ENCODE results near the gene SNX27.
A peak's percentile ranks its signal among the peaks of the same experiment; 100 is the strongest.

Gene SNX27

DNA sequence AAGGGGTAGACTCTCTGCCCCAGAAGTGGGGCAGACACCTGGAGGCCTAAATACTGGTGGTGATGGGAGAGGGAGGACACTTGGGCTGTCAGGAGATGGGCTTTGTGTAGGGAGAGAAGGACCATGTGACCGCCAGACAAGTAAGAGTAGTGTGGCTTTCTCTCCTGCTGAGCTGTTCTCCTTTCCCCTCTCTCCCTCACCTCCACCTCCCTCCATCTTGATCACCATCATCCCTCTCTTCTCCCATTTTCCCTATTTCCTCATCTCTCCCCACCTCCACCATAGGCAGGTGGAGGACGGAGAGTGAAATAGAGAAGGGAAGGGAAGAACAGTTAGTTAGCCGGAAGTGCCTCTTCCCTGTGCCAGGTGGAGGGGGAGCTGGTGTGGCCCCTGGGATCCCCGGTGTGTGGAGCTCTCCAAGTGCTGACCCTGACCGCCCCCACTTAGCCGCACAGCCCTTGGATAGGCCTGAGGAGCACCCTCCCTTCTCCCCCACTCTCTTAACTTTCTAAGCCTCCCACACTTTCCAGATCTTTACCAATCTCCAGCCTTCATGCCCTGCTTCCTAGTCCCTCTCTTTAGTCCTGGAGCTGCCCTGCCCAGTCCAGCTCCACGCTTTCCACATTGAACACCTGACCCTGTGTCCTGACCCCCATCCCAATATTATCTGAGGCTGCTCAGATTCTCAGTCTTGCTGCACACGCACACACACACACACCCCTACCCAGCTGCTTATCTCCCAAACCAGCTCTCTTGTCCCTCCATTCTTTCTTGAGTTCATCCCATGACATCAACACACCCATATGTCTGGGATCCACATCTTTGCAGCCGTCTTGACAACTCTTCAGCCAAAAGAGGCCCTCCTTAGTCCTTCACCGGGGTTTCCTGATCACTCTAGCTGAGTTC is 103.2 kb downstream of the SNX27 start:
- H3K27me3 ChIP-seq (ENCODE audit: insufficient read depth, low read length) = peaks cover 34% of the 10 kb centered on the region

DNA sequence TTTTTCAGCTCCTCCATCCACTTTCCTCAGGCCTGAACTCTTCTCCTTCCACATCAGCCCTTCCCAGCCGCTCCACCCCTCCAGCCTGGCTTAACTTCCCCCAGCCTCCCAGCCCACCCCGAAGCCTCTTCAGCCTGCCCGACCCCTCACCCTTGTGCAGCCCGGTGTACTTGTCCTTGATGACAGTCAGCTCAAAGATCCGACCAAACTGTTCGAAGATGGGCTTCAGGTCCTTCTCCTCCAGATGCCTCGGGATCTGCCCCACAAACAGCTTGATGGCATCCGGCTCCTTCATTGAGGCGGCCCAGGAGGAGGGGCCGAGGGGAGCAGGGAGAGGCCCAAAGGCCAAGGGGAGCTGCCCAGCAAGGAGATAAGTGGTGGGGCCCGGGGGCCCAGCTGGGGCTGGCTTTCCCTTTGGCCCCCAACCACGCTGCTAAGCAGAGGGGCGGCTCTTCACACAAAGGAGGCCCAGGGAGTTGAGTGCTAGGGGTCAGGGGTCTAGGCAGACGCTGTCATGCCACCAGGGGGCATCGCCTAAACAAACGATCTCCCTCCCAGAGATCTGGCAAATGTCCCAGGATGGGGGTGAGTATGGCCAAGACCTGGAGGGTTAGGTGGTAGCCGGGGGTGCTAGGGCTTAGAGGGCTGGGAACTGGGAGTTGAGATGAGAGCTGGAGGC is 104.0 kb downstream of the SNX27 start:
- no peaks in the 10 kb centered on the region for H3K9me3 ChIP-seq (ENCODE audit: insufficient read depth, low read depth, low read length)
- peaks cover 3% of the 10 kb centered on the region; the same call in 1 of the 2 replicates for H3K4me1 ChIP-seq (ENCODE audit: insufficient read depth, low read length)
- peak overlapping the region; percentile 51 for H3K4me3 ChIP-seq (ENCODE audit: low read length)
- no peak overlapping the region for H3K27ac ChIP-seq (ENCODE audit: low read depth, low read length)
- H3K9ac ChIP-seq (ENCODE audit: low read depth, low read length) = no peak overlapping the region
- 30% methylated on average over 17 of the region's 17 CpGs for WGBS
- no peaks in the 10 kb centered on the region for H3K36me3 ChIP-seq (ENCODE audit: insufficient read depth, low read length)
- peaks cover 42% of the 10 kb centered on the region for H3K27me3 ChIP-seq (ENCODE audit: insufficient read depth, low read length)

More for the DNA sequence above, 103.2 kb downstream of the SNX27 start:
- no peak overlapping the region for H3K27ac ChIP-seq (ENCODE audit: low read depth, low read length)
- H3K9me3 ChIP-seq (ENCODE audit: insufficient read depth, low read depth, low read length) = no peaks in the 10 kb centered on the region
- WGBS = 69% methylated on average over 9 of the region's 10 CpGs
- peaks cover 3% of the 10 kb centered on the region; the same call in 1 of the 2 replicates for H3K4me1 ChIP-seq (ENCODE audit: insufficient read depth, low read length)
- H3K9ac ChIP-seq (ENCODE audit: low read depth, low read length) = no peak overlapping the region
- no peak overlapping the region for H3K4me3 ChIP-seq (ENCODE audit: low read length)
- no peaks in the 10 kb centered on the region for H3K36me3 ChIP-seq (ENCODE audit: insufficient read depth, low read length)

DNA sequence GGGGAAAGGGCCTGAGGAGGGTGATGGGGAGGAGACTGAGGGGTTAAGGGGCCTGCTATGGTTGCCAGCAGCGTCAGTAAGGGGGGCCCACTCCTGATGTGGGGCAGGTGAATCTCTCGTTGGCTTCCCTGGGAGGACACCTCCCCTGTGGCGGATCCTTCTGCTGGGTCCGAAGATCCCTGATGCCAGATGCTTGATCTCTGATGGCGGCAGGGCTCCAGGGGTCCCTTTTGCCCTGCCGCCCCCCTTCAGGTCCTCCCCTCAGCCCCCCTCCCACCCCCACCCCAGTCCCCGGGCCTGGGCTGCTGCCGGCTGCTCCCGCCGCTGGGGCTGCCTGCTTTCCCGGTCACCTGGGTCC is 104.5 kb downstream of the SNX27 start:
- WGBS = under 1% methylated on average over 11 of the region's 11 CpGs

DNA sequence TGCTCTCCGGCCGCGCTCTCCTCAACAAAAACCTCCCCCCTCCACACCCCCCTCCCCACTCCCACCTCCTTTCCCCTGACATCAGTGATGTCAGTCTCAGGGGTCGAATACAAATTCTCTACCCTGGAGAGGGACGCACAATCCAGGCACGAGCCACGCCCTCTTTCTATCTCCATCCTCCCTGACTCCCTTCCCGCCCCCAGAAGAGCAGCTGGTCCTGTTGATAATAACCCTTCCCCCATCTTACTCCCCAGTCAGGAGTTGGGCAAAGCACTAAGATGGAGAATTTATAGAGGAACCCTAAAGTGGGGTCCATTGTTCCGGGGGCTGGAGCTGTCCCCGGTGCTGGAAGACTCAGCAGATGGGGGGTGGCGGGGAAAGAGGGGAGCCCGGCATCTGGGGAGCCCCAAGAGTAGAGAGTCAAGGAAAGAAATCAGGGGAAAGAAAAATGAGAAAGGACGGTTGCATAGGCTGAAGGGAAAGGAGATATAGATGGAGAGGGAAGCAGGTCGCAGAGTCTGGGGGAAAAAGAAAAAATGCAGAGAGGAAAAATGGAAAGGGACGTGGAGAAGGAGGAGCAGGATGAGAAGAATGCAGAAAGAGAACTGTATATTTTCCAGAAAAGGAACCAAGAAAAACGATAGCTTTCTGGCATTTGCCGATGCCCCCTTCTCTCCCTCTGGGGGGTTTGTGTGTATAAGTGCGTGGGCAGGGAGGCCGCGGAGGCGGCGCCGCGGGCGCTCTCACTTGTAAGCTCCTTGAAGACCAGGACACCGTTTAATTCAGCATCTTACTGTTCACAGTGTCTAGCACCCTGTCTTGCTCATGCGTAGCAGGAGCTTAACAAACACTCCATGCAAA is 105.2 kb downstream of the SNX27 start, which contains the start of gene CELF3:
Gene CELF3, minus strand, starts transcription at position 33 of the 861 bp plus-strand sequence. CDS start 783 bp downstream, outside the sequence.
- peaks cover 50% of the 10 kb centered on the region for H3K27me3 ChIP-seq (ENCODE audit: insufficient read depth, low read length)
- no peaks in the 10 kb centered on the region for H3K9me3 ChIP-seq (ENCODE audit: insufficient read depth, low read depth, low read length)
- WGBS = 4% methylated on average over 27 of the region's 27 CpGs
- no peaks in the 10 kb centered on the region for H3K36me3 ChIP-seq (ENCODE audit: insufficient read depth, low read length)
- H3K9ac ChIP-seq (ENCODE audit: low read depth, low read length) = no peak within 1 kb of the TSS
- peaks cover 6% of the 10 kb centered on the region; the same call in 1 of the 2 replicates for H3K4me1 ChIP-seq (ENCODE audit: insufficient read depth, low read length)
- H3K27ac ChIP-seq (ENCODE audit: low read depth, low read length) = peak within 1 kb of the TSS; percentile 87
- H3K4me3 ChIP-seq (ENCODE audit: low read length) = peak within 1 kb of the TSS; percentile 51

More for the DNA sequence above, 104.5 kb downstream of the SNX27 start:
- no peak overlapping the region for H3K27ac ChIP-seq (ENCODE audit: low read depth, low read length)
- peaks cover 44% of the 10 kb centered on the region for H3K27me3 ChIP-seq (ENCODE audit: insufficient read depth, low read length)
- peak overlapping the region; percentile 51 for H3K4me3 ChIP-seq (ENCODE audit: low read length)
- no peak overlapping the region for H3K9ac ChIP-seq (ENCODE audit: low read depth, low read length)
- no peaks in the 10 kb centered on the region for H3K9me3 ChIP-seq (ENCODE audit: insufficient read depth, low read depth, low read length)
- H3K36me3 ChIP-seq (ENCODE audit: insufficient read depth, low read length) = no peaks in the 10 kb centered on the region
- peaks cover 6% of the 10 kb centered on the region; the same call in 1 of the 2 replicates for H3K4me1 ChIP-seq (ENCODE audit: insufficient read depth, low read length)

DNA sequence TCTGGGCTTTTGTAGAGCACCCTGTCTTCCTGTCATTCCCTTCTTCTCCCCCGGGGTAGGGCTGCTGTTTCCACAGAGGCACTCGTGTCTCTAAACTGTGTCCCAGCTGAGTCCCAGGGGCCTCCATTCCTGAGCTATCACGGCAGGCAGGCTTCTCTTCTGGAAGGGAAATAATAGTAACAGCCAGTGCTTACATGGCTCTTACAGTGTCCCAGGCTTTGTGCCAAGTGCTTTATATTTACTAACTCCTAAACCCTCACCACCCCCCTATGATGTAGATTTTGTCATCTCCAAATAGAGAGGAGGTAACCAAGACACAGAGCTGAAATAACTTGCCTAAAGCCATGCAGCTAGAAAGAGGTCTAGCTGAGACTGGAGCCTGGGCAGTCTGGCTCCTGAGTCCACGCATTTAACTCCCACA is 106.2 kb downstream of the SNX27 start:
- no peaks in the 10 kb centered on the region for H3K36me3 ChIP-seq (ENCODE audit: insufficient read depth, low read length)
- H3K27me3 ChIP-seq (ENCODE audit: insufficient read depth, low read length) = peaks cover 60% of the 10 kb centered on the region
- peaks cover 6% of the 10 kb centered on the region; the same call in 1 of the 2 replicates for H3K4me1 ChIP-seq (ENCODE audit: insufficient read depth, low read length)
- H3K9me3 ChIP-seq (ENCODE audit: insufficient read depth, low read depth, low read length) = no peaks in the 10 kb centered on the region
- WGBS = 42% methylated on average over 4 of the region's 4 CpGs
- H3K4me3 ChIP-seq (ENCODE audit: low read length) = no peak overlapping the region
- no peak overlapping the region for H3K27ac ChIP-seq (ENCODE audit: low read depth, low read length)
- H3K9ac ChIP-seq (ENCODE audit: low read depth, low read length) = no peak overlapping the region

DNA sequence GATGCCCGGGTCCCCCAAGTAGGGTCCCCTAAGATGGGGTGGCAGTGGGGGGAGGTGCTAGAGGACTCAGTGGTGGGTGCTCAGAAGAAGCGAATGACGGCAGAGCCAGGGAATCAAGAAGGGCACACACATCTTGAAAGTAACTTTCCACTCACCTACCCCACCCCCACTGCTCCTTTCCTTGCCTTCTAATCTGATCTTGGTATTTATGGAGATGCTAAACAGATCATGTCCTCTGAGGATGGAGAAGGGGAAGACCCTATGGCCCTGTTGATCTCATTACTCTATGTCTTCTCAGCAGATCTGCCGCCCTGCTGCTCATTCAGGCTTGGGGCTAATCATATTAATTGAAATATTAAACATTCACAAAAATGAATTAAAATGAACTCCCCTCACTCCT is 106.8 kb downstream of the SNX27 start:
- Histone ChIP-seq H3K9ac (ENCODE audit: low read depth, low read length) (no peak overlapping the region), H3K36me3 (ENCODE audit: insufficient read depth, low read length) (no peaks in the 10 kb centered on the region), H3K9me3 (ENCODE audit: insufficient read depth, low read depth, low read length) (no peaks in the 10 kb centered on the region), H3K4me1 (ENCODE audit: insufficient read depth, low read length) (peaks cover 6% of the 10 kb centered on the region), H3K4me3 (ENCODE audit: low read length) (no peak overlapping the region), H3K27ac (ENCODE audit: low read depth, low read length) (no peak overlapping the region), H3K27me3 (ENCODE audit: insufficient read depth, low read length) (peaks cover 67% of the 10 kb centered on the region)
- 72% methylated on average over 3 of the region's 4 CpGs for WGBS

DNA sequence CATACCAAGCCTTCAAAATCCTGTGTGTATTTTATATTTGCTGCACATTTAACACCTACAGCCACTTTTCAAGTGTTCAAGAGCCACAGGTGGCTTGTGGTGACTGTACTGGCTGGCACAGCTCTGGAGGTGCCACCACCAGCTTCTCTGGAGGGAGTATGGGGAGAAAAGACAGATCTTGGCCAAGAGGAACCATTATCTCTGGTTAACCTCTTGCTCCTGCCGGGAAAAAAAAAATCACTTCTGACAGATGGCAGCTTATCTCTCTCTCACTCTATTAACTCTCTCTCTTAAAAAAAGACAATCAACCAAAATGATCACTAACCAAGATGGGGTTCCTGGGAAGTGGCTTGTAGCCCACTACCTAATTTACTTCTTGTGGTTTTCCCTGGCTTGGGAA is 108.3 kb downstream of the SNX27 start:
- Histone ChIP-seq H3K4me3 (ENCODE audit: low read length) (no peak overlapping the region), H3K9me3 (ENCODE audit: insufficient read depth, low read depth, low read length) (no peaks in the 10 kb centered on the region), H3K36me3 (ENCODE audit: insufficient read depth, low read length) (no peaks in the 10 kb centered on the region), H3K27me3 (ENCODE audit: insufficient read depth, low read length) (peaks cover 72% of the 10 kb centered on the region), H3K27ac (ENCODE audit: low read depth, low read length) (no peak overlapping the region), H3K4me1 (ENCODE audit: insufficient read depth, low read length) (peaks cover 13% of the 10 kb centered on the region), H3K9ac (ENCODE audit: low read depth, low read length) (no peak overlapping the region)
- WGBS = 29% methylated on average over 1 of the region's 1 CpG

DNA sequence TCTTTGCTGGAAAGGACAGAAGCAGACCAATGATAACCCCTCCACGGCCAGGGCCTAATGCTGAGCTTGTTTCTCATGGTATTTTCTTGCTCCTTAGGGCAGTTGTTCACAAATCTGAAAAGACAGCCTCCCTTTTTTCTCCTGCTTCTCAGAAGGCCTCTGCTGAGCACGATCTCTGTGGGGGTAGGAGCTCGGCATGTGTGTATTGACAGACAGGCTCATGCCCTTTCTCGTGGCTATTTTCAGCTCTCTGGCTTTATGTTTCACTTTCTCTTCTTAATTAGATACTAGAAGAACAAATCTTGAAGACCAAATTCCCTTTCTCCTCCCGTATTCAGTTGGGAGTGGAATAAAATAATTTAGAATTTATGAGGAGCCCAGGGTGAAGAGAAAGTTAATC is 108.7 kb downstream of the SNX27 start:
- Histone ChIP-seq H3K4me3 (ENCODE audit: low read length) (no peak overlapping the region), H3K9me3 (ENCODE audit: insufficient read depth, low read depth, low read length) (no peaks in the 10 kb centered on the region), H3K27ac (ENCODE audit: low read depth, low read length) (no peak overlapping the region), H3K36me3 (ENCODE audit: insufficient read depth, low read length) (no peaks in the 10 kb centered on the region), H3K4me1 (ENCODE audit: insufficient read depth, low read length) (peaks cover 13% of the 10 kb centered on the region), H3K27me3 (ENCODE audit: insufficient read depth, low read length) (peaks cover 70% of the 10 kb centered on the region), H3K9ac (ENCODE audit: low read depth, low read length) (no peak overlapping the region)
- WGBS = 61% methylated on average over 4 of the region's 5 CpGs

DNA sequence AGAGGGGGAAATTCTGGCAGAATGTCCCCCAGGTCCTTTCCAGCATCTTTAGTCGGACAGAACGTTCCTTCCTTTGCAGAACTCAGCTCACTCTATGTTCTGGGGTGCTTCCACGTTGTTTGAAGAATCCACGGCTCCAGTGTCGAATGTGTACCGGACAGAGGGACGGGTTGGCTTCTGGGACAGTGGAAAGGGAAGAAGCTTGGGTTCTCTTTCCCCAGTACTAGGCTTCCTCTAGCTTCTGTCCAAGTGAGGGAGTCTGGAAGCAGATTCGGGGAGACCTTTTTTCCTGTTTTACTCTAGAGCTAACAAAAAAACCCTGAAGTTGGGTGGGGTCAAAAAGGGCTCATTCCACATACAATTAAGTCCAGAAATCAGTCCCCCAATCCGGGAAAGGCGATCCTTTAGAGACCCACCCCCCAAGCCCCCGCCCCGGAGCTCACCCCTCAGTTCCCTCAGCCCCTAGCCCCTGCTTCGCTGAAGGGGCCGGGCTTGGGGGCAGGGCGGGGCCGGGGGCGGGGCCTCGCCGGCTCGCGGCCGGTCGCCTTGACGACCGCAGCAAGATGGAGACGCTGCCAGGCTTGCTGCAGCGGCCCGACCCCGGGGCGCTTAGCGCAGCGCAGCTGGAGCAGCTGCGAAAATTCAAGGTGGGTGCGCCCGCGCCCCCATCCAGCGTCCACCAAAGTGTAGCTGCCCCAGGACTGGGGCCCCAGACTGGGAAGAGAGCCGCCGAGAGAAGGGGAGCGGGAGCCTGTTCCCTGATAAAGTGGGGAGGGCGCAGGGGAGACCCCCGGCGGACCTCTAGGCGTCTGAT is 109.3 kb downstream of the SNX27 start, which contains the start of gene RIIAD1:
Gene RIIAD1, plus strand, starts transcription at position 549 of the 814 bp plus-strand sequence. Its CDS starts 15 bp downstream, at position 564.
- Histone ChIP-seq H3K9ac (ENCODE audit: low read depth, low read length) (no peak within 1 kb of the TSS), H3K4me3 (ENCODE audit: low read length) (peak within 1 kb of the TSS; percentile 71), H3K4me1 (ENCODE audit: insufficient read depth, low read length) (peaks cover 13% of the 10 kb centered on the region), H3K27me3 (ENCODE audit: insufficient read depth, low read length) (peaks cover 70% of the 10 kb centered on the region), H3K36me3 (ENCODE audit: insufficient read depth, low read length) (no peaks in the 10 kb centered on the region), H3K27ac (ENCODE audit: low read depth, low read length) (no peak within 1 kb of the TSS), H3K9me3 (ENCODE audit: insufficient read depth, low read depth, low read length) (no peaks in the 10 kb centered on the region)
- WGBS = 12% methylated on average over 41 of the region's 44 CpGs

Data from HUES64 (cell line).